ENCODE data around the gene CIDEA. TPM values are rescaled to one million over a fixed set of nuclear protein-coding genes. Genes with fewer than 3 reads are reported as not detected.

The CIDEA gene
- total RNA-seq, 1 experiment from 2014 or later, result not detected

DNA sequence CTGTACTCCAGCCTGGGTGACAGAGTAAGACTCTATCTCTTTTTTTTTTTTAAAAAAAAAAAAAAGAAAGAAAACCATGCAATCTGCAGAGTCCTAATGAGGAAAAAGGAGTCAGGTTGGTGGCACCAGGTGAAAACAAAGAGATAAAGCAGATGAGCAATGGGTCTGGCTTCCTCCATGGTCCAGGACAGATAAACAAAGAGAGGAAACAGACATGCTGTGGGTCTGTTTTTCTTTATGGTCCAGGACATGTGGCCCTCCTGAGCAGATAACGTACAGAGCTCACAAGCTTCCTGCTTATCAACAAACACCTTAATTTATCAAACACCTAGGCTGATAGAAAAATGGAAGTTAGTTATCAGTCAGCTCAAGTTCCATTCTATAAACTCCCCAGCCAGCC is 29.5 kb downstream of the CIDEA start:
- Histone ChIP-seq H3K4me2 (ENCODE audit: insufficient read depth, insufficient read length, low read length) (no peak overlapping the region), H3K14ac (ENCODE audit: insufficient read depth, low read length) (no peak overlapping the region), H3K4ac (ENCODE audit: low read depth, low read length) (no peak overlapping the region), H3K23me2 (ENCODE audit: insufficient read length, low read depth, low read length, poor library complexity, severe bottlenecking) (peaks cover 14% of the 10 kb centered on the region), H2BK15ac (ENCODE audit: low read depth, low read length) (no peak overlapping the region), H3T11ph (ENCODE audit: low read length) (no peak overlapping the region), H2BK120ac (ENCODE audit: low read depth, low read length, poor library complexity, severe bottlenecking) (no peak overlapping the region), H2BK12ac (ENCODE audit: insufficient read length, low read depth, low read length) (no peak overlapping the region), H3K27ac (ENCODE audit: insufficient read length, low read depth, low read length) (no peak overlapping the region), H4K8ac (replicated peaks; ENCODE audit: insufficient read length, low read depth, low read length) (no peak overlapping the region), H4K91ac (ENCODE audit: insufficient read length, low read depth, low read length) (no peak overlapping the region), H3K18ac (ENCODE audit: insufficient read length, low read depth, low read length) (no peak overlapping the region), H3K4me1 (ENCODE audit: insufficient read depth, low read length) (no peaks in the 10 kb centered on the region), H3K27me3 (ENCODE audit: insufficient read depth, low read length) (no peaks in the 10 kb centered on the region; the same call in 1 of the 2 replicates), H3K79me1 (ENCODE audit: insufficient read depth, low read depth, low read length, poor library complexity, severe bottlenecking) (no peaks in the 10 kb centered on the region), H2BK20ac (ENCODE audit: low read depth, low read length, poor library complexity, severe bottlenecking) (no peak overlapping the region), H3K56ac (ENCODE audit: insufficient read length, low read depth, low read length) (no peak overlapping the region), H2AFZ (ENCODE audit: low read length) (no peak overlapping the region), H3K9ac (ENCODE audit: extremely low read depth, insufficient read length, low read length) (no peak overlapping the region), H4K5ac (ENCODE audit: insufficient read length, low read depth, low read length) (no peak overlapping the region), H4K20me1 (ENCODE audit: control insufficient read depth, insufficient read depth, insufficient read length) (no peaks in the 10 kb centered on the region), H2AK5ac (ENCODE audit: insufficient read length, low read length) (no peak overlapping the region), H2BK5ac (ENCODE audit: insufficient read length, low read length) (no peak overlapping the region), H3K79me2 (ENCODE audit: insufficient read depth, low read length) (no peaks in the 10 kb centered on the region), H3K23ac (ENCODE audit: insufficient read length, low read depth, low read length) (no peak overlapping the region), H3K9me3 (ENCODE audit: control insufficient read depth, low read depth, low read length) (no peaks in the 10 kb centered on the region)
- DNase-seq, result no peak
- H3K4me3 Mint-ChIP-seq, result no peak overlapping the region
- WGBS (ENCODE audit: extremely low coverage, insufficient read length, low lambda C conversion rate), result no CpG with 5 or more reads among the region's 1 CpG
- peaks cover 29 to 30% of the 10 kb centered on the region in 2 experiments for H3K4me1 Mint-ChIP-seq
- H3K27me3 Mint-ChIP-seq (ENCODE audit: low read depth), result peaks cover 42% of the 10 kb centered on the region
- no peaks in the 10 kb centered on the region for H3K9me3 Mint-ChIP-seq
- TF ChIP-seq CTCF (conservative IDR thresholded peaks at IDR 0.05), result no peak
- H3K27ac Mint-ChIP-seq, result no peak overlapping the region
- no peaks in the 10 kb centered on the region; a peak in 1 of 7 replicates for H3K36me3 Mint-ChIP-seq (ENCODE audit: insufficient read depth in 1 of 3, low read depth in 3 of 3)
